ENCODE results near the gene ZNF385C.
"Not testable (repeated sequence)": the region's sequence is repeated elsewhere in the genome, so short reads cannot be mapped to it uniquely, and the experiment has no call there.

Gene ZNF385C

GRCh38 chr17:42010898-42011516, 87.3 kb downstream of the ZNF385C start:
- H3K9ac ChIP-seq (ENCODE audit: insufficient read length) = no peak overlapping the region
- TF ChIP-seq EZH2 (IDR thresholded peaks at IDR 0.05) (no peak), FOXP2 (optimal IDR thresholded peaks at IDR 0.05; ENCODE audit: control extremely low read depth, extremely low read length, insufficient read depth) (no peak)

GRCh38 chr17:42010266-42010680, 88.0 kb downstream of the ZNF385C start:
- not testable (repeated sequence) for H3K9me3 ChIP-seq (ENCODE audit: low read depth, low read length); H3K9ac ChIP-seq (ENCODE audit: insufficient read length); H3K4me3 ChIP-seq; H3K27ac ChIP-seq; DNase-seq (ENCODE audit: low read depth, low spot score)
- peaks cover 31% of the 10 kb centered on the region for H3K36me3 ChIP-seq (ENCODE audit: insufficient read depth, low read length)

More at GRCh38 chr17:42010898-42011516, 87.3 kb downstream of the ZNF385C start:
- peak overlapping the region; percentile 61; the same call in 1 of the 2 replicates for H3K27ac ChIP-seq
- DNase-seq (ENCODE audit: low read depth, low spot score) = no peak
- H3K36me3 ChIP-seq (ENCODE audit: insufficient read depth, low read length) = peaks cover 31% of the 10 kb centered on the region
- H3K9me3 ChIP-seq (ENCODE audit: low read depth, low read length) = no peaks in the 10 kb centered on the region
- H3K4me3 ChIP-seq = no peak overlapping the region

- no peak overlapping the region for H3K9ac ChIP-seq (ENCODE audit: insufficient read length)
- no peak overlapping the region for H3K4me3 ChIP-seq
- H3K9me3 ChIP-seq (ENCODE audit: low read depth, low read length) = no peaks in the 10 kb centered on the region
- peaks cover 31% of the 10 kb centered on the region for H3K36me3 ChIP-seq (ENCODE audit: insufficient read depth, low read length)
- no peak for DNase-seq (ENCODE audit: low read depth, low spot score)
- no peak for TF ChIP-seq FOXP2 (optimal IDR thresholded peaks at IDR 0.05; ENCODE audit: control extremely low read depth, extremely low read length, insufficient read depth)
- no peak for TF ChIP-seq EZH2 (IDR thresholded peaks at IDR 0.05)
- no peak for TF ChIP-seq POLR2AphosphoS5 (IDR thresholded peaks at IDR 0.05; ENCODE audit: borderline replicate concordance, low read depth, low read length)
- no peak overlapping the region for H3K27ac ChIP-seq
Measured at GRCh38 chr17:42009170-42009569, 89.1 kb downstream of the ZNF385C start.

- TF ChIP-seq FOXP2 (optimal IDR thresholded peaks at IDR 0.05; ENCODE audit: control extremely low read depth, extremely low read length, insufficient read depth) = no peak
- no peak for TF ChIP-seq EZH2 (IDR thresholded peaks at IDR 0.05)
- no peak for TF ChIP-seq POLR2AphosphoS5 (IDR thresholded peaks at IDR 0.05; ENCODE audit: borderline replicate concordance, low read depth, low read length)
Measured at GRCh38 chr17:42005166-42005565, 93.1 kb downstream of the ZNF385C start.

GRCh38 chr17:42002792-42003301, 95.4 kb downstream of the ZNF385C start:
- TF ChIP-seq FOXP2 (optimal IDR thresholded peaks at IDR 0.05; ENCODE audit: control extremely low read depth, extremely low read length, insufficient read depth) (no peak), POLR2AphosphoS5 (IDR thresholded peaks at IDR 0.05; ENCODE audit: borderline replicate concordance, low read depth, low read length) (no peak), EZH2 (IDR thresholded peaks at IDR 0.05) (no peak)
- H3K9me3 ChIP-seq (ENCODE audit: low read depth, low read length) = no peaks in the 10 kb centered on the region
- DNase-seq (ENCODE audit: low read depth, low spot score) = no peak
- H3K4me3 ChIP-seq = no peak overlapping the region
- peaks cover 54% of the 10 kb centered on the region for H3K36me3 ChIP-seq (ENCODE audit: insufficient read depth, low read length)
- peak overlapping the region; percentile 50 for H3K27ac ChIP-seq
- no peak overlapping the region for H3K9ac ChIP-seq (ENCODE audit: insufficient read length)

More at GRCh38 chr17:42005166-42005565, 93.1 kb downstream of the ZNF385C start:
- Histone ChIP-seq H3K9ac (ENCODE audit: insufficient read length) (no peak overlapping the region), H3K4me3 (no peak overlapping the region), H3K36me3 (ENCODE audit: insufficient read depth, low read length) (peaks cover 49% of the 10 kb centered on the region), H3K27ac (peak overlapping the region; percentile 64), H3K9me3 (ENCODE audit: low read depth, low read length) (no peaks in the 10 kb centered on the region)
- DNase-seq (ENCODE audit: low read depth, low spot score) = no peak

- no peak for DNase-seq (ENCODE audit: low read depth, low spot score)
- peak overlapping the region; percentile 11 for H3K9ac ChIP-seq (ENCODE audit: insufficient read length)
- no peak for TF ChIP-seq FOXP2 (optimal IDR thresholded peaks at IDR 0.05; ENCODE audit: control extremely low read depth, extremely low read length, insufficient read depth)
- no peak for TF ChIP-seq POLR2AphosphoS5 (IDR thresholded peaks at IDR 0.05; ENCODE audit: borderline replicate concordance, low read depth, low read length)
- no peak for TF ChIP-seq EZH2 (IDR thresholded peaks at IDR 0.05)
- H3K4me3 ChIP-seq = no peak overlapping the region
- no peaks in the 10 kb centered on the region for H3K9me3 ChIP-seq (ENCODE audit: low read depth, low read length)
- peaks cover 60% of the 10 kb centered on the region for H3K36me3 ChIP-seq (ENCODE audit: insufficient read depth, low read length)
- H3K27ac ChIP-seq = no peak overlapping the region; the same call in 1 of the 2 replicates
Measured at GRCh38 chr17:42002175-42002791, 96.0 kb downstream of the ZNF385C start.

GRCh38 chr17:42001729-42002128, 96.5 kb downstream of the ZNF385C start:
- Histone ChIP-seq H3K4me3 (no peak overlapping the region), H3K9me3 (ENCODE audit: low read depth, low read length) (no peaks in the 10 kb centered on the region), H3K36me3 (ENCODE audit: insufficient read depth, low read length) (peaks cover 63% of the 10 kb centered on the region), H3K27ac (no peak overlapping the region), H3K9ac (ENCODE audit: insufficient read length) (peak overlapping the region; percentile 11)
- no peak for DNase-seq (ENCODE audit: low read depth, low spot score)
- no peak for TF ChIP-seq POLR2AphosphoS5 (IDR thresholded peaks at IDR 0.05; ENCODE audit: borderline replicate concordance, low read depth, low read length)
- TF ChIP-seq EZH2 (IDR thresholded peaks at IDR 0.05) = no peak
- TF ChIP-seq FOXP2 (optimal IDR thresholded peaks at IDR 0.05; ENCODE audit: control extremely low read depth, extremely low read length, insufficient read depth) = no peak

- no peak overlapping the region for H3K27ac ChIP-seq
- no peak overlapping the region for H3K4me3 ChIP-seq
- TF ChIP-seq EZH2 (IDR thresholded peaks at IDR 0.05) (no peak), POLR2AphosphoS5 (IDR thresholded peaks at IDR 0.05; ENCODE audit: borderline replicate concordance, low read depth, low read length) (no peak), FOXP2 (optimal IDR thresholded peaks at IDR 0.05; ENCODE audit: control extremely low read depth, extremely low read length, insufficient read depth) (no peak)
- H3K9me3 ChIP-seq (ENCODE audit: low read depth, low read length) = no peaks in the 10 kb centered on the region
- DNase-seq (ENCODE audit: low read depth, low spot score) = no peak
- no peak overlapping the region for H3K9ac ChIP-seq (ENCODE audit: insufficient read length)
- H3K36me3 ChIP-seq (ENCODE audit: insufficient read depth, low read length) = peaks cover 74% of the 10 kb centered on the region
Measured at GRCh38 chr17:42000413-42001133, 97.7 kb downstream of the ZNF385C start.
